HCT116 (cell line): ENCODE results near the gene KRT14. TPM values are rescaled to one million over a fixed set of nuclear protein-coding genes. Genes with fewer than 3 reads are reported as not detected.
"Not testable (repeated sequence)": the region's sequence is repeated elsewhere in the genome, so short reads cannot be mapped to it uniquely, and the experiment has no call there.

Experiments used
- ATAC-seq: fragments of 200-7000 bp; cut with Tn5 transposase; 2 replicates; pipeline ENCODE4 v1.9.1; 2020; ENCODE audit warnings: mild to moderate bottlenecking, moderate library complexity
- BruUV-seq: library from RNA; stranded (reverse); fragments of 400-500 nt; replicated peaks from 2 replicates; lab custom pipeline; 2021; lab: Mats Ljungman, UMichigan
- CTCF ChIA-PET: fragments of 300-600 bp; sonication (Branson Sonifier 250); formaldehyde crosslinking; loops from one replicate; lab custom pipeline; 2021; ENCODE audit warnings: antibody characterized with exemption; lab: Charles Lee
- POLR2A ChIA-PET: fragments of 300-600, 350-600 bp; sonication (Branson Sonifier 250); formaldehyde crosslinking; loops from one replicate; lab custom pipeline; 2021; ENCODE audit warnings: antibody characterized with exemption; lab: Charles Lee
- RAD21 ChIA-PET, 2 experiments: fragments of 300-600 bp; sonication (Branson Sonifier 250); formaldehyde crosslinking; loops; one replicate each; lab custom pipeline; 2023; ENCODE audit warnings: low total read pairs in 2 of 2; ENCODE audit not compliant: uncharacterized antibody in 2 of 2, unreplicated experiment in 2 of 2, low non-redundant PET in 1 of 2; lab: Charles Lee
- DNase-seq: peaks from one replicate; pipeline ENCODE4 v3.0.0-alpha.2; 2010; ENCODE audit warnings: low read depth, low spot score
- H2AFZ ChIP-seq: fragments of 200-600 bp; shearing (Covaris generic), sonication (generic); 2 replicates; pipeline ENCODE4 v1.6.1; 2017; ENCODE audit warnings: low read depth, mixed run types, mixed read lengths, antibody characterized with exemption, low read length; ENCODE audit not compliant: poor library complexity, severe bottlenecking
- H3K27ac ChIP-seq: 2 replicates; pipeline ENCODE4 v1.5.1; 2012; ENCODE audit warnings: low read depth, low read length
- H3K27me3 ChIP-seq: fragments of 200-600 bp; sonication (generic); 2 replicates; pipeline ENCODE4 v1.6.1; 2016; ENCODE audit warnings: mixed run types, low read length, mixed read lengths; ENCODE audit not compliant: insufficient read depth
- H3K36me3 ChIP-seq, 2 experiments: fragments of 200-500 bp in 1 of 2; fragments of 200-600 bp in 1 of 2; sonication (Bioruptor generic) in 1 of 2; sonication (generic) in 1 of 2; 2 replicates each; pipeline versions ENCODE4 v1.5.1 to v1.6.1; 2014 to 2016; ENCODE audit warnings: low read length in 2 of 2, inconsistent platforms in 1 of 2, mixed read lengths in 1 of 2, mixed run types in 1 of 2; ENCODE audit not compliant: insufficient read depth in 2 of 2, control insufficient read depth in 1 of 2
- H3K4me1 ChIP-seq, 2 experiments: fragments of 200-600 bp in 1 of 2; sonication (generic) in 1 of 2; 2 replicates each; pipeline versions ENCODE4 v1.5.1 to v1.6.1; 2012 to 2017; ENCODE audit warnings: low read length in 2 of 2, inconsistent platforms in 1 of 2, mild to moderate bottlenecking in 1 of 2, mixed read lengths in 1 of 2, mixed run types in 1 of 2, moderate library complexity in 1 of 2; ENCODE audit not compliant: insufficient read depth in 2 of 2, control insufficient read depth in 1 of 2
- H3K4me2 ChIP-seq: fragments of 200-600 bp; sonication (generic); 2 replicates; pipeline ENCODE4 v1.6.1; 2017; ENCODE audit warnings: mixed run types, low read length, mixed read lengths
- H3K4me3 ChIP-seq, 2 experiments: fragments of 200-600 bp in 1 of 2; sonication (generic) in 1 of 2; replicated peaks in 1 of 2; 2 replicates each; pipeline ENCODE4 v1.5.1; 2011 to 2016; ENCODE audit warnings: low read length in 2 of 2, control low read depth in 1 of 2, low read depth in 1 of 2, mild to moderate bottlenecking in 1 of 2, mixed read lengths in 1 of 2, mixed run types in 1 of 2
- H3K79me2 ChIP-seq: fragments of 200-600 bp; sonication (generic); 2 replicates; pipeline ENCODE4 v1.6.1; 2017; ENCODE audit warnings: mild to moderate bottlenecking, mixed run types, low read length, moderate library complexity, mixed read lengths; ENCODE audit not compliant: insufficient read depth
- H3K9ac ChIP-seq: fragments of 200-600 bp; sonication (generic); 2 replicates; pipeline ENCODE4 v1.6.1; 2016; ENCODE audit warnings: low read length, mixed read lengths
- H3K9me2 ChIP-seq: fragments of 200-600 bp; sonication (generic), shearing (Covaris generic); 2 replicates; pipeline ENCODE4 v1.6.1; 2017; ENCODE audit warnings: mixed run types, mild to moderate bottlenecking, moderate library complexity; ENCODE audit not compliant: insufficient read depth
- H3K9me3 ChIP-seq, 2 experiments: fragments of 200-500 bp in 1 of 2; fragments of 200-600 bp in 1 of 2; sonication (Bioruptor generic) in 1 of 2; sonication (generic) in 1 of 2; 2 replicates each; pipeline ENCODE4 v1.6.1; 2014 to 2017; ENCODE audit warnings: low read length in 2 of 2, mixed read lengths in 2 of 2, inconsistent platforms in 1 of 2, low read depth in 1 of 2, mild to moderate bottlenecking in 1 of 2, mixed run types in 1 of 2, moderate library complexity in 1 of 2; ENCODE audit not compliant: control insufficient read depth in 1 of 2, insufficient read depth in 1 of 2
- H4K20me1 ChIP-seq: fragments of 200-600 bp; sonication (generic), shearing (Covaris generic); 2 replicates; pipeline ENCODE4 v1.6.1; 2017; ENCODE audit warnings: mixed run types, mild to moderate bottlenecking, moderate library complexity; ENCODE audit not compliant: insufficient read depth
- EZH2 ChIP-seq: fragments of 200-600 bp; sonication (generic); IDR thresholded peaks from 2 replicates; pipeline ENCODE4 v1.6.1; 2017; ENCODE audit warnings: antibody characterized with exemption, mixed run types
- SRF ChIP-seq: IDR thresholded peaks from 2 replicates; pipeline ENCODE4 v1.6.1; 2012; ENCODE audit warnings: low read depth
- intact Hi-C: fragments of 100-400 bp; cut with micrococcal nuclease; formaldehyde crosslinking; loops from 2 replicates; pipeline ENCODE4 v1.10.0; 2022
- total RNA-seq: library from RNA; stranded (reverse); gene quantifications from one replicate; pipeline ENCODE4 v1.2.1, GENCODE V29; 2021; ENCODE audit not compliant: unreplicated experiment
- TF ChIP-seq, protein P1 (sequence below): IDR thresholded peaks from 2 replicates; pipeline ENCODE4 v1.6.1; 2011; ENCODE audit warnings: mild to moderate bottlenecking, low read length, moderate library complexity; ENCODE audit not compliant: insufficient replicate concordance; ENCODE audit errors: extremely low read depth

The KRT14 gene
- total RNA-seq, 1 experiment from 2014 or later, result not detected

DNA sequence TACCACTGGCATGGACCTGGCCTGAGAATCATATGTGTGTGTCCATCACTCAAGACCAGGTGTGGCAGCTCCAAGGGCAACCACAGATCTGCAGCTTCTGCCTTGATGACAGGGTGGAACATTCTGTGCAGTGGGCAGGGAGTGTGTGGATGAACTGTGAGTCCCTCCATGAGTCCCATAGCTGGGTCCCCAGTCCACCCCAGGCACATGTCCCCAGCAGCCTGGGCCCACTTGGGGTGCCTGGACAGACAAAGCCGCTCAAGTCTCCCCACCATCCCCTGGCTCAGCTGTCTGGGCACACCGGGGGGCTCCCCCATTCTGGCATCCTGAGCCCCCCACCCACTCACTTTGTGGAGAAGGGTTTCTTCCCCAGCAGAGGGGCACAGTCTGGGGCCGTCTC is 30.4 kb upstream of the KRT14 start:
- no peaks in the 10 kb centered on the region for H3K9me3 ChIP-seq
- DNase-seq, result no peak

DNA sequence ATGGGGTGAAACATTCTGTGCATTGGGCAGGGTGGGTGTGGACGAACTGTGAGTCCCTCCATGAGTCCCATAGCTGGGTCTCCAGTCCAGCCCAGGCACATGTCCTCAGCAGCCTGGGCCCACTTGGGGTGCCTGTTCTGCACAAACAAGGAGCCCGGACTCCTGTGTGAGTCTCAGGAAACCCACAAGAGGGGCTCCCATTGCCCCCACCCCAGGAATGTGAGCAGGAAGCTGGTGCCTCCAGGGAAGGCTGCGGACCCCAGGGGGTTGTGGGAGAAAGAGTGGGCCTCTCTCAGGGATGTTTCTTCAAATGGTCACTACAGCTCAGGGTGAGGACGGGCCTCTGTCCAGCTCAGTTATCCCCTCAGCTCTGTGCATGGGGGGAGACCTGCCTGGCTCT is 29.8 kb upstream of the KRT14 start:
- H4K20me1 ChIP-seq, DNase-seq, H3K79me2 ChIP-seq, H3K27ac ChIP-seq, H2AFZ ChIP-seq, CTCF ChIA-PET, RAD21 ChIA-PET, H3K27me3 ChIP-seq, POLR2A ChIA-PET, H3K9me3 ChIP-seq, intact Hi-C loops, H3K9ac ChIP-seq, H3K4me2 ChIP-seq, H3K9me2 ChIP-seq, H3K36me3 ChIP-seq, H3K4me3 ChIP-seq, BruUV-seq, ATAC-seq: not testable (repeated sequence)
- H3K4me1 ChIP-seq, result peaks cover 2 to 28% of the 10 kb centered on the region in 2 experiments

More for the DNA sequence above, 30.4 kb upstream of the KRT14 start:
- no peaks in the 10 kb centered on the region for H4K20me1 ChIP-seq
- TF ChIP-seq EZH2, result no peak
- TF ChIP-seq, protein P1, sequence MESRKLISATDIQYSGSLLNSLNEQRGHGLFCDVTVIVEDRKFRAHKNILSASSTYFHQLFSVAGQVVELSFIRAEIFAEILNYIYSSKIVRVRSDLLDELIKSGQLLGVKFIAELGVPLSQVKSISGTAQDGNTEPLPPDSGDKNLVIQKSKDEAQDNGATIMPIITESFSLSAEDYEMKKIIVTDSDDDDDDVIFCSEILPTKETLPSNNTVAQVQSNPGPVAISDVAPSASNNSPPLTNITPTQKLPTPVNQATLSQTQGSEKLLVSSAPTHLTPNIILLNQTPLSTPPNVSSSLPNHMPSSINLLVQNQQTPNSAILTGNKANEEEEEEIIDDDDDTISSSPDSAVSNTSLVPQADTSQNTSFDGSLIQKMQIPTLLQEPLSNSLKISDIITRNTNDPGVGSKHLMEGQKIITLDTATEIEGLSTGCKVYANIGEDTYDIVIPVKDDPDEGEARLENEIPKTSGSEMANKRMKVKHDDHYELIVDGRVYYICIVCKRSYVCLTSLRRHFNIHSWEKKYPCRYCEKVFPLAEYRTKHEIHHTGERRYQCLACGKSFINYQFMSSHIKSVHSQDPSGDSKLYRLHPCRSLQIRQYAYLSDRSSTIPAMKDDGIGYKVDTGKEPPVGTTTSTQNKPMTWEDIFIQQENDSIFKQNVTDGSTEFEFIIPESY, result no peak
- no peak for TF ChIP-seq SRF
- no peaks in the 10 kb centered on the region for H3K27me3 ChIP-seq
- no peak overlapping the region for H3K9ac ChIP-seq
- no peaks in the 10 kb centered on the region for H3K9me2 ChIP-seq
- CTCF ChIA-PET, result no interaction called here
- no peak overlapping the region for H3K4me3 ChIP-seq
- H2AFZ ChIP-seq, result no peak overlapping the region
- intact Hi-C loops, result no loop called here
- RAD21 ChIA-PET, result no interaction called here
- BruUV-seq, result no TSS peak
- H3K4me2 ChIP-seq, result no peak overlapping the region
- POLR2A ChIA-PET, result no interaction called here
- H3K4me1 ChIP-seq, result peaks cover 2 to 28% of the 10 kb centered on the region in 2 experiments
- H3K36me3 ChIP-seq, result no peaks in the 10 kb centered on the region
- H3K79me2 ChIP-seq, result no peaks in the 10 kb centered on the region
- H3K27ac ChIP-seq, result no peak overlapping the region
- ATAC-seq, result no peak
